ENCODE data around the gene C5orf15. TPM values are rescaled to one million over a fixed set of nuclear protein-coding genes. Genes with fewer than 3 reads are reported as not detected.

Gene C5orf15
- polyA plus RNA-seq, 1 donor (not counting 4 experiments of a cell fraction or from before 2014, with no cell fraction given) = 86.9 TPM

GRCh38 chr5:134005417-134006061, 37.1 kb upstream of the C5orf15 start:
- no peaks in the 10 kb centered on the region for H3K27me3 ChIP-seq (ENCODE audit: control insufficient read depth, extremely low read depth, insufficient read depth, low read length)
- no peak for DNase-seq (ENCODE audit: low read depth, low spot score)
- H3K9ac ChIP-seq (ENCODE audit: control insufficient read depth, extremely low read depth, insufficient read depth, low read length) = peak overlapping the region; percentile 96
- peak overlapping the region; percentile 60 for H2AFZ ChIP-seq (ENCODE audit: control insufficient read depth, low read length)
- peak overlapping the region; percentile 92 for H3K27ac ChIP-seq (ENCODE audit: control insufficient read depth, insufficient read depth, low read length)
- H4K20me1 ChIP-seq (ENCODE audit: control insufficient read depth, extremely low read depth, insufficient read depth, low read length) = peaks cover 24% of the 10 kb centered on the region
- H3K79me2 ChIP-seq (ENCODE audit: control insufficient read depth, insufficient read depth, low read length) = peaks cover 46% of the 10 kb centered on the region
- peak overlapping the region; percentile 85 for H3K4me2 ChIP-seq (ENCODE audit: control insufficient read depth, extremely low read depth, insufficient read depth, low read depth, low read length)
- peaks cover 7 to 22% of the 10 kb centered on the region in 2 experiments for H3K36me3 ChIP-seq (ENCODE audit: control insufficient read depth in 2 of 2, extremely low read depth in 1 of 2, insufficient read depth in 2 of 2, low read length in 2 of 2)
- H3K4me1 ChIP-seq (ENCODE audit: control insufficient read depth, extremely low read depth, insufficient read depth, low read length) = peaks cover 20% of the 10 kb centered on the region
- dilution Hi-C loops (cut with MboI; ENCODE audit: extremely low pct_ligation_motif_present, low sequenced_read_pairs) = no loop called here
- H3K9me3 ChIP-seq (ENCODE audit: control insufficient read depth, low read depth, low read length) = no peaks in the 10 kb centered on the region
- FAIRE-seq = no peak
- H3K4me3 ChIP-seq (ENCODE audit: control insufficient read depth in 2 of 3, extremely low read depth in 1 of 3, insufficient read depth in 2 of 3, low read depth in 1 of 3, low read length in 3 of 3) = peak overlapping the region; percentile 65 to 93 (median 92)
- peaks cover 2% of the 10 kb centered on the region for H3K9me1 ChIP-seq (ENCODE audit: control insufficient read depth, extremely low read depth, insufficient read depth, low read length)
- TF ChIP-seq CTCF (optimal IDR thresholded peaks at IDR 0.05 in 1 of 3, IDR thresholded peaks at IDR 0.05 in 1 of 3, conservative IDR thresholded peaks at IDR 0.05 in 1 of 3; ENCODE audit: extremely low read depth in 1 of 3, insufficient read depth in 2 of 3, low read length in 3 of 3) (no peak), EZH2 (IDR thresholded peaks at IDR 0.05; ENCODE audit: low read length) (no peak)

GRCh38 chr5:134004626-134005416, 36.4 kb upstream of the C5orf15 start, which contains the start of gene VDAC1:
VDAC1 (minus strand) TSS chr5:134004975; CDS start chr5:133993012, 11,963 bp downstream.
- Histone ChIP-seq H3K4me3 (ENCODE audit: control insufficient read depth in 2 of 3, extremely low read depth in 1 of 3, insufficient read depth in 2 of 3, low read depth in 1 of 3, low read length in 3 of 3) (peak within 1 kb of the TSS; percentile 65 to 93 (median 92)), H3K4me2 (ENCODE audit: control insufficient read depth, extremely low read depth, insufficient read depth, low read depth, low read length) (peak within 1 kb of the TSS; percentile 100), H4K20me1 (ENCODE audit: control insufficient read depth, extremely low read depth, insufficient read depth, low read length) (peaks cover 32% of the 10 kb centered on the region), H2AFZ (ENCODE audit: control insufficient read depth, low read length) (peak within 1 kb of the TSS; percentile 86), H3K9me1 (ENCODE audit: control insufficient read depth, extremely low read depth, insufficient read depth, low read length) (peaks cover 2% of the 10 kb centered on the region), H3K27ac (ENCODE audit: control insufficient read depth, insufficient read depth, low read length) (peak within 1 kb of the TSS; percentile 92), H3K9me3 (ENCODE audit: control insufficient read depth, low read depth, low read length) (no peaks in the 10 kb centered on the region), H3K9ac (ENCODE audit: control insufficient read depth, extremely low read depth, insufficient read depth, low read length) (peak within 1 kb of the TSS; percentile 96), H3K36me3 (ENCODE audit: control insufficient read depth in 2 of 2, extremely low read depth in 1 of 2, insufficient read depth in 2 of 2, low read length in 2 of 2) (peaks cover 7 to 29% of the 10 kb centered on the region in 2 experiments), H3K4me1 (ENCODE audit: control insufficient read depth, extremely low read depth, insufficient read depth, low read length) (peaks cover 24% of the 10 kb centered on the region), H3K27me3 (ENCODE audit: control insufficient read depth, extremely low read depth, insufficient read depth, low read length) (no peaks in the 10 kb centered on the region), H3K79me2 (ENCODE audit: control insufficient read depth, insufficient read depth, low read length) (peaks cover 53% of the 10 kb centered on the region)
- DNase-seq (ENCODE audit: low read depth, low spot score) (peak; percentile 26), FAIRE-seq (no peak)
- TF ChIP-seq CTCF (optimal IDR thresholded peaks at IDR 0.05 in 1 of 3, IDR thresholded peaks at IDR 0.05 in 1 of 3, conservative IDR thresholded peaks at IDR 0.05 in 1 of 3; ENCODE audit: extremely low read depth in 1 of 3, insufficient read depth in 2 of 3, low read length in 3 of 3) (no peak), EZH2 (IDR thresholded peaks at IDR 0.05; ENCODE audit: low read length) (no peak)
- dilution Hi-C loops (cut with MboI; ENCODE audit: extremely low pct_ligation_motif_present, low sequenced_read_pairs) = no loop called here
